ENCODE results near the gene CA5A. TPM values are rescaled to one million over a fixed set of nuclear protein-coding genes. Genes with fewer than 3 reads are reported as not detected.

Gene CA5A
- total RNA-seq, 4 donors from 2014 or later: not detected

DNA sequence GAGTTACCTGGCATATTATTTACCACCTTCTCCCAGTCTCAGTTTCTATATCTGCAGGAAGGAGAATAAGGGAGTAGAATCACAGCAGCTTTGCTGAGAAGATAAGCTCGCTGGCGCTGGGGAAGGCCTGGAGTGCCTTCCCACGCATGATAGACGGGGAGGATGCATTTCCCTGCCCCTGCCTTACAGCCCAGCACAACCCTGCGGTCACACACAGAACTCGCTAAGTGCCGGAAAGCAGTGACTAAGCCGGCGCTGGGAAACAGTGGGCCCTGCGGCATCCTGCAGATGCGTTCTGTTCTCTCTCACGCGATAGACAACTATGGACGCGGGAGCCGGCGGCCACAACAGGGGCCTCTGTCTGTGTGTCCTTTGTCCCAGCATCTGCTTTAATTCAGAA, 4.8 kb downstream of the CA5A start:
- DNase-seq (ENCODE audit: low spot score) (no peak), ATAC-seq (ENCODE audit: low FRiP score) (peak; percentile 69)
- no peak for TF ChIP-seq CTCF (IDR thresholded peaks at IDR 0.05)

- ATAC-seq (ENCODE audit: low FRiP score): no peak
- no peak for TF ChIP-seq CTCF (IDR thresholded peaks at IDR 0.05)
- DNase-seq (ENCODE audit: low spot score): no peak
Observed at GRCh38 chr16:87930456-87930855, 5.9 kb downstream of the CA5A start.

- TF ChIP-seq CTCF (IDR thresholded peaks at IDR 0.05): no peak
- ATAC-seq (ENCODE audit: low FRiP score): no peak
Observed at GRCh38 chr16:87929986-87930385, 6.3 kb downstream of the CA5A start.

GRCh38 chr16:87927195-87927562, 9.2 kb downstream of the CA5A start:
- no peak for TF ChIP-seq CTCF (IDR thresholded peaks at IDR 0.05)
- ATAC-seq (ENCODE audit: low FRiP score) (no peak), DNase-seq (ENCODE audit: low spot score) (no peak)

More at GRCh38 chr16:87929986-87930385, 6.3 kb downstream of the CA5A start:
- DNase-seq (ENCODE audit: low spot score): no peak

DNA sequence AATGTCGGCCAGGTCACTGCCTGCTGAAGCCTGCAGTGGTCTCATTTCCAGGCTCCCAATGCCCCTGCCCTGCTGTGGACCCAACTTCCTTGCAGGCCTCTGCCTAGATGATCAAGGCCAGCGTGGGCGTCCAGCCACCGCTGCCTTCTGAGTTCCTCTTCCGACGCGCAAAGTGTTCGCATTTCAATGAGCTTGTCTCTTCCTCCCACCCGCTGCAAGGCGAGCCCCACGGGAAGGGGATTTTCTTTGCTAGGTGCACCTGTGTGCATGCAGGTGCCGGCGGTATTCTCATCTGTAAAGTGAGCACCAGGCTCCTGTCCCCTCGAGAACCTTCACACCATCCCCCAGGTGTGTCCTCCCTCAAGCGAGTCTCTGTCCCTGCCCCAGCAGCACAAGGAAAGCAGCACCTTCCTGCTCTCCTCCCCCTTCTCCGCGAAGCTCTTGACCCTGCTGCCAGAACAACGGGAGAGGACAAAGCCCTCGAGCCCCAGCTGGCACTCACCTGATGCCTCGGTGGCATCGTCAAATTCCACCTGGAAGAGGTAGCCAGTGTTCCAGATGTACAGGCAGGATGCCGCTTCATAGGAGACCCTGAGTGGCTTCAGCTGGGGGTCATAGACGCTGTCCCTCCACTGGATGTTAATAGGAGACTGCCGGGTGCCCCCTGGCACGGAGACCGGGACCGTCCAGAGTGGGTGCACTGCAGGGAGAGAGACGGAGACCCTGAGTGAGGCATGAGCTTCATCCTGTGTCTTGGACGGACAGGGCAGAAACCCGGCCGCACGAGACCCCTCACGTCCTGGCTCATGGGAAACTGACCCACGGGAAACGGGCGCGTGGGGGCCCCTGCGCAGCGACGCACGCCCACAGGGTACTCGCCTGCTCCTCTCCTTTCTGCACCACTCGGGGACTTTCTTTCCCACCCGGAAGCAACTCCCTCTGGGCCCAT, 9.8 kb downstream of the CA5A start:
- DNase-seq (ENCODE audit: low spot score): no peak
- no peak for ATAC-seq (ENCODE audit: low FRiP score)
- TF ChIP-seq CTCF (IDR thresholded peaks at IDR 0.05): no peak

DNA sequence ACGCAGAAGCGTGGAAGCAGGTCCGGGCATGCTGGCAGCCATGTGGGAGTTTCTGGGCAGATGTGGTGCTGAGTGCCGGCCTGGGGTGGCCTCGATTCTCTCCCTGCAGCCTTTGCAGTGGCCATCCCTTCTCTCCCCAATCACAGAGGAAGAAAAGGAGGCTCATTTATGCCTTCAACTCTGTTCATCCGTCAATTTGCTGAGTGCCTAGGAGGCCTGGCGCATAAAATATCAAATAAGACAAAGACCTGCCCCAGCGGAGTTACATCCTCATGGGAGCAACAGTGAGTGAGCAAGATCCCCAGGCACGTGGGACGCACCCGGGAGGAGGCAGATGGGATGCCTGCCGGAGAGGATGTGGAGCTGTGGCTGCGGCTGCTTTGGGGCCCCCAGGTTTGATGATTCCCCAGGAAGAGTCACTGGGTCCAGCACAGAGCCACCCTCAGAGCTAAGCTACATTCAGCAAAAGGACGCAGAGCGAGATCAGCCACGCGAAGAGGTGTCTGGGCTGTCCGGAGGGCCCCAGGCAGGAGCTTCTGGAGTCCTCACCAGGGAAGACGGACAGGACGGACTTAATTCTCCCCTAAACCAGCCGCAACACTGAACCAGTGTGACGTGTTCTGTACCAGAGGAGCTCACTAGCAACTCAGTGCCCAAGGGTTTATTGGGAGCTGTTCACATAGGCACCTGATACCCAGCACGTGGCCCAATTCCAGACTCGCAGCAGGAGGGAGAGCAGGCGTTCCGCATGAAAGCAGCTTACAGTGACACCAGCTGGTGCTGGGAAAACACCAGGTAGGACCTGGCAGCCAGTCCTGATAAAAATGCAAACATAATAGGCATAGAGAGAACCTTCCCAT, 11.3 kb downstream of the CA5A start:
- DNase-seq (ENCODE audit: low spot score) (no peak), ATAC-seq (ENCODE audit: low FRiP score) (no peak)
- no peak for TF ChIP-seq CTCF (IDR thresholded peaks at IDR 0.05)

Measured in omental fat pad (tissue), 4 donors.